ENCODE measurements around the gene PYGO1.

The PYGO1 gene

DNA sequence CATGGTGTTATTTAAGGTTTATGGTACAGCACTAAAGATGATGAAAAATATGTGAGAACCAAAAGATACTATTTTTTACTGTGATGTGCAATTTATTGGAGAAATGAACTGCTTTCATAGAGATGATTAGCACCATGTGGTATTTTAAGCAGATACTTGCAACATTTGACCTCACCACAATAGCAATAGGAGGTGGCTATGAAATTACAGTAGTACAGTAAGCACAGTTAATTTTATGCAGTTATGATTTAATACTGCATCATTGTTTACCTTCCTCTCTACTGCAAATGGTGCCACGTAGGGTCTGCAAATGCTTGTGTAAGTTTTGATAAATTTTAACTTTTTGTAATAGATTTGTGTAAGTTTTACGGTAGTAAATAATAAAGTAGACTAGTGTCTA is 14.0 kb downstream of the PYGO1 start:
- DNase-seq (ENCODE audit: insufficient read length, low spot score) (no peak), FAIRE-seq (no peak)

DNA sequence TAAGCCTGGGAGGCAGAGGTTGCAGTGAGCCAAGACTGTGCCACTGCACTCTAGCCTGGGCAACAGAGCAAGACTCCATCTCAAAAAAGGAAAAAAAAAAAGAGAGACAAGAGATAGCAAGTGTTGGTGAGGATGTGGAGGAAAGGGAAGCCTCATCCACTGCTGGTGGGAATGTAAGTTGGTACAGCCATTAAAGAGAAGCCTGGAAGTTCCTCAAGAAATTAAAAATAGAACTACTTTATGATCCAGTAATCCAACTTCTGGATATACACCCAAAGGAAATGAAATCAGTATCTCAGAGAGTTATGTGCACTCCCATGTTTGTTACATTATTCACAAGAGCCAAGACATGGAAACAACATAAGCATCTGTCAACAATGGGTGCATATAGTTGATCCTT is 14.9 kb downstream of the PYGO1 start:
- DNase-seq (ENCODE audit: insufficient read length, low spot score): no peak
- FAIRE-seq: no peak

DNA sequence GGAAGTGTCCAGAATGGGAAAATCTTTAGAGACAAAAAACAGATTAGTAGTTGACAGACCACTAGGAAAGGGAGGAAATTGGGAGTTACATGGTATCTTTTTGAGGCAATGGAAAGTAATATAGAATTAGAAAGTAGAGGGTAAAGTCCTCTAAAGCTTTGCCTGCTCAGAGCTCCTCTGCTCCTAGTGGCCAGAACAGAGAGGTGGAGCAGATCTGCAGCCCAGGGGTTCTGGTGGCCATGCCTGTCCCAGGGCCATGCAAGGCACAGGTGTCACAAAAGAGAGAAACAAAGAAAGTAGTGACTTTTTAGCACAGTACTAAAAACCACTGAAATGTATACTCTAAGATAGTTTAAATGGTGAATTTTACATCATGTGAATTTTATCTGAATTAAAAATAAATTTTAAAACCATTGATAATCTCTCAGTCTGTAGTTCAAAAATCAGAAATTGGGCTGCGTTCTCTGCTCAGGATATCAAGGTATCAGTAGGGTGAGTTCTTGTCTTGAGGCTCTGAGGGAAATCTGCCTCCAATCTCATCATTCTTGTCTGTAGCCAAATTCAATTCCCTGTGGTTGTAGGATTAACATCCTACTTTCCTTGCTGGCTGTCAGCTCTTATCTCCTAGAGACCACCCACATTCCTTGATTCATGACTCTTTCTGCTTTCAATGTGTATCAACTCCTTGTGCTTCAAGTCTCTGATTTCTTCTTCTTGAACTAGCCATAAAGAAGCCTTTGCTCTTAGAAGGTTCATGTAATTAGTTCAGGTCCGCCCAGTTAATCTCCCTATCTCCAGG is 23.6 kb downstream of the PYGO1 start:
- FAIRE-seq (no peak), DNase-seq (ENCODE audit: insufficient read length, low spot score) (no peak)

DNA sequence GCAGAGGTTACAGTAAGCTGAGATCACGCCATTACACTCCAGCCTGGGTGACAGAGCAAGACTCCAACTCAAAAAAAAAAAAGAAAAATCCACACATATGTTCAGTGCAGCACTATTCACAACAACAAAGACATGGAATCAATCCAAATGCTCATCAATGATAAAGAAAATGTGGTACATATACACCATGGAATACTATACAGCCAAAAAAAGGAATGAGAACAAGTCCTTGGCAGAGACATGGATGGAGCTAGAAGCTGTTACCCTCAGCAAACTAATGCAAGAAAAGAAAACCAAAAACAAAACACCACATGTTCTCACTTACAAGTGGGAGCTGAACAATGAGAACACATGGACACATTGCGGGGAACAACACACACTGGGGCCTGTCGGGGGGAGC is 25.5 kb downstream of the PYGO1 start:
- DNase-seq (ENCODE audit: insufficient read length, low spot score) (no peak), FAIRE-seq (no peak)

DNA sequence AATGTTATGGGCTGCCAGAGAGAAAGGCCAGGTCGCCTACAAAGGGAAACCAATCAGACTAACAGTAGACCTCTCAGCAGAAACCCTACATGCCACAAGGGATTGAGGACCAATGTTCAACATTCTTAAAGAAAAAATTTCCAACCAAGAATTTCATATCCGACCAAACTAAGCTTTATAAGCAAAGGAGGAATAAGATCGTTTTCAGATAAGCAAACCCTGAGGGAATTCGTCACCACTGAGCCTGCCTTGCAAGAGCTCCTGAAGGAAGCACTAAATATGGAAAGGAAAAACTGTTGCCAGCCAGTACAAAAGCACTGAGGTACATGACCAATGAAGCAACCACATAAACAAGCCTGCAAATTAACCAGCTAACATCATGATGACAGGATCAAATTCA is 33.1 kb downstream of the PYGO1 start:
- no peak for FAIRE-seq

DNA sequence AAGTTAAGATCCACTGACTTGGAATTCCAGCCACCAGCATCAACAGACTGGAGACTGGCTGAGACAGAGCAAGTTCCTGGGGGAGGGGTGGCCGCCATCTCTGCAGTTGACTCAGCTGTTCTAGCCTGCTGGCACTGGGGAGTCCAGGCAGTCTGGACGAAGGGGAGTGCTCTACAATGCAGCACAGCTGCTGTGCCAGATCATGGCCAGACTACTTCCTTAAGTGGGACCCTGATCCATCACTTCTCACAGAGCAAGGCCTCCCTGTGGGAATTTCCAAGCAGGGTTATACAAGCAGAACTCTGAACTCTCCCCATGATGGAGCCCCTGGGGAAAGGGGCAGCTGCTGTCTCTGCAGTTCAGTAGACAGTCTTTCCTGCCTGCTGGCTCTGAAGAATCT is 35.2 kb downstream of the PYGO1 start:
- FAIRE-seq: no peak

More for the DNA sequence above, 33.1 kb downstream of the PYGO1 start:
- DNase-seq (ENCODE audit: insufficient read length, low spot score): no peak

DNA sequence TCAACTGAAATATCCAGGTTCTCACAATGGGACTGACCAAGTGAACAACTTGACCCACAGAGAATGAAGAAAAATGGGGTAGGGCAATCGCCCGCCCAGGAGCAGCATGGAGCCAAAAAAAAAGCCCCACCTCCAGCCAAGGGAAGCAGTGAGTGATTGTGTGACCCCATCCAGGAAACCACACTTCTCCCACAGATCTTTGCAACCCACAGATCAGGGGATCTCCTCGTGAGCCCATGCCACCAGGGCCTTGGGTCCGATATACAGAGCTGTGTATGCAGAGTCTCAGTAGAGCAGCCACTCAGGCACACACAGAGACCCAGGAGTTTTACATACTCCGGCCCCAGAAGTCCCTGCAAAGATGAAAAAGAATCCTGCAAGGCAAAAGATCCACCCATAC is 35.7 kb downstream of the PYGO1 start:
- FAIRE-seq: no peak
- DNase-seq (ENCODE audit: insufficient read length, low spot score): no peak

More for the DNA sequence above, 35.2 kb downstream of the PYGO1 start:
- no peak for DNase-seq (ENCODE audit: insufficient read length, low spot score)

DNA sequence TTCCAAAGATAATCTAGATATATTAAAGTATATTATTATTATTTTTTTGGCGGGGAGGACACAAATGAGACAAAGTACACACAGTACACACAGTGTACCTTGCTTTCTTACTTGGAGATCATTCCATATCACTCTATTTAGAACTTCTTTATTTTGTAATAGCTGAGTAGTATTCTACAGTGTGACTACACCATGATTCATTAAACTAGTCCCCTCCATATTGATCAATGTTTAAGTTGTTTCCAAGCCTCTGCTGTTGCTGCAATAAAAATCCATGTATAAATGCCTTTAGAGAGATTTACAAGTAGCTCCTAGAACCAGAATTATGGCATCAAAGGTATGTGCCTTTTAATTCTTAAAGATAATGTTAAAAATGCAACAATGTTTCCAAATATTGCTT is 38.8 kb downstream of the PYGO1 start:
- FAIRE-seq: no peak

DNA sequence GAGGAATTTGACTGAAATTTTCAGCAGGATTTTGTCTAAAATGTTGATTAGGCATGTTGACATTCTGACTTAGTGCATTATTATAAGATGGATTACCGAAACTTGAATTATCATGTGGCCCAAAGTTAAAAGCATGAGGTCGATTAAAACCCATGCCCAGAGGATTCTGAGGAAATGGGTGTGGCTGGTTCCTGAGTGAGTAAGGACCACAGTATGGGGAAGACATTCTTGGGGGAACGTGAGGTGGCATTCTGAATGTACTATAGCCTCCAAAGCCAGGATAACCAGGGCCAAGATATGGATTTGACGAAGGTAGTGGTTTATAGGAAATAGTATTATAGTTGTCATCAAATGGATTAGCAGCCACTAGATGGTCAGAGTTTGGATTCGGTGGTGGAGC is 41.4 kb downstream of the PYGO1 start:
- no peak for DNase-seq (ENCODE audit: insufficient read length, low spot score)
- FAIRE-seq: no peak

More for the DNA sequence above, 38.8 kb downstream of the PYGO1 start:
- no peak for DNase-seq (ENCODE audit: insufficient read length, low spot score)

DNA sequence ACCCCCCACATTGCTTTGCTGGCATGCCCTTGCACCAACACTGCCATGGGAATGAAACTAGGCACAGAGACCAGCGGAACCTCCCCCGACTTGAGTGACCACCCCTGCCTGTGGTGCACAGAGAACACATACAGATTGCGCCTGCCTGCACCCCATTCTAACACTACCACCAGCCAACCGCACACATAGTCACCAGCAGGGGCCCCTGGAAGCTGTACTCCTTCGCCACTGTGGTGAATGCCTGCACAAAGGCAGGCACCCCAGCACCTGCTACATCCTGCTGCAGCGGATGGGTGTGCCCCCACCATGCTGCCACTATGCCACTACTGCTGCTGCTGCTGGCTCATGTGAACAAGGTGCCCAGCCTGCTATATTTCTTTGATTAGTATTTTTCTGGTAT is 52.7 kb downstream of the PYGO1 start:
- DNase-seq (ENCODE audit: insufficient read length, low spot score): no peak
- FAIRE-seq: no peak

DNA sequence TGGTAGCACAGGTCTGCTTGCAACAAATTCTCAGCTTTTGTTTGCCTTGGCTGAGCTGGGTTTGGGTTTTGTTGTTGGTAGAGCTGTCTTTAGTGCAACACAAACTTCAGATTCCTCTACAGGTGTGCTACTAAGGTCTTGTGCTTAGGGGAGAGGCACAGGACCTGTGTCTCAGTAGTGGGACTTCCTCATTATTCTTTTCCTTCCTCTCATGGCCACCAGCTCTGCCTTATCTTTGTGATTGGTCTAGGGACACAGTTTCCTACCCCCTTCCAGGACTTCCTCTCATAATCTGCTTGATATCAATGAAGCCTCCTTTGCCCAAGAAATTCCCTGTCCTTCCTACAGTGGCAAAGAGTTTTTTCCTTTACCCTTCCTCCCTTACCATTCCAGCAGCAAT is 55.2 kb downstream of the PYGO1 start:
- FAIRE-seq (no peak), DNase-seq (ENCODE audit: insufficient read length, low spot score) (no peak)

DNA sequence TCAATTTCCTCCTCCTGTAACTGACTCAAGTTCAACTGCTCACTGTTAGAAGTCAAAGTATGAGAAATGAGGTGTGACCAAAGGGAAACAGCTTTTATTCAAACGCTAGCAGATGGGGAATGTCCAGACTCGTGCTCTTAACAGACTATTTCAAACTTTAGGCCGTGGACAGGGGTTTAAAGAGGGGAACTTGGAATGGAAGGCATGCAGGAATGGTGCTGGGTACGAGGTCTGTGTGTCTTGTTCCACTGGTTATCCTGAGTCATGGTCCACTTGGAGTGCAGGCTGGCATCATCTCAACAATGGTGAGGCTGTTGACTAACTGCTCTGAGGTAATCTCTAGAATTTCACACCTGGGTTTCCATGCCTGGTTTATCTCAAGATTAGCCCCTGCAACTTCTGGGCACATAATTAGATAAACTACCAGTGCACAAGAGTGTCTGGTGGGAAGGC is 57.3 kb downstream of the PYGO1 start:
- FAIRE-seq (no peak), DNase-seq (ENCODE audit: insufficient read length, low spot score) (no peak)

DNA sequence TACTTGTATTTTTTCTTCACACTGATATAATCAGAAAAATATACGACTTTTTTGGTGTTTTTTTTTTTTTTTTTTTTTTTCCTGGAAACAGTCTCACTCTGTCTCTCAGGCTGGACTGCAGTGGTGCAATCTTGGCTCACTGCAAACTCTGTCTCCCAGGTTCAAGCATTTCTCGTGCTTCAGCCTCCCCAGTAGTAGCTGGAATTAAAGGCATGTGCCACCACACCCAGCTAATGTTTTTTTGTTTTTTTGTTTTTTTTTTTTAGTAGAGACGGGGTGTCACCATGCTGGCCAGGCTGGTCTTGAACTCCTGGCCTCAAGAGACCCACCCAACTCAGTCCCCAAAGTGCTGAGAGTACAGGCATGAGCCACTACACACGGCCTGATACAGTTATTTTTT is 59.3 kb downstream of the PYGO1 start:
- FAIRE-seq: no peak
- no peak for DNase-seq (ENCODE audit: insufficient read length, low spot score)

DNA sequence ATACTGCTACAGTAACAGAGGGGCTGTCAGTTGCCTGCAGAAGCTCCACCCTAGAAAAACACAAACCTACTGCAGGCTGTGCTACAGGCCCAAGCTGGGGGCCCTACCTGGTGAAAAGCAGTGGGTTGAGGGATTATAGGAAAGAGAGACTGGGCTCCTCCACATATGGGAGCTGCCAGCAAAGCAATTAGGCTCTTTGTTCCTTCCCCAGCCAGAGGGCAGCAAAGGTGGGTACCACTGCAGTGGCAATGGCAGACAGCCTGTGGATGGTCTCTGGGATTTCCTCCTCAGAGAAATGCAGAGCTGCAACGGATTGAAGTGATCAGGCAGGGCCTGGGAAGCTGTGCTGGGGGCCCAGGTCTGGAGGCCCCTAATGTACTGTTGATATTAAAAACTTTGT is 61.0 kb downstream of the PYGO1 start:
- no peak for DNase-seq (ENCODE audit: insufficient read length, low spot score)
- no peak for FAIRE-seq

DNA sequence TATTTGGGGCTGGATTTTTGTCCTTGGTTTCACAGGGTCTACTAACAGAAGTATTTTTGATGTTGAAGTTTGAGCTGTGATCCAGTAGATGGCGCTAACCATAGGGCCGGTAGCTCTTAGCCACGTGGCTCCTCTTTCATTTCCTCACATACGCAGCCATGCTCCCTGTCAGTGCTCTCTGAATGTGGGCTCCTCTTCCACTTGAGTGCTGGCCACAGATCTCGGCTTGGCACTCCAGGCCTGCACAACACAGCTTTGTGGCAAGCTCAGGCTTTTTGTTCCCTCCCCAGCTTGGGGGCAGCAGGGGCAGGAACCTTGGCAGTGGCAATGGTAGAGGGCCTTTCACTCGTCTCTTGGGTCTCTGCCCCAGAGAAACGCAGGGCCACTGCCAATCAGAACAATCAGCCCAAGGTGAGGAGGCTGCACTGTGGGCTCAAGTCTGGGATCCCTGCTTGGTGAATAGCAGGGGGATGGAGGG is 61.5 kb downstream of the PYGO1 start:
- peak; percentile 73 for FAIRE-seq
- DNase-seq (ENCODE audit: insufficient read length, low spot score): peak; percentile 38

DNA sequence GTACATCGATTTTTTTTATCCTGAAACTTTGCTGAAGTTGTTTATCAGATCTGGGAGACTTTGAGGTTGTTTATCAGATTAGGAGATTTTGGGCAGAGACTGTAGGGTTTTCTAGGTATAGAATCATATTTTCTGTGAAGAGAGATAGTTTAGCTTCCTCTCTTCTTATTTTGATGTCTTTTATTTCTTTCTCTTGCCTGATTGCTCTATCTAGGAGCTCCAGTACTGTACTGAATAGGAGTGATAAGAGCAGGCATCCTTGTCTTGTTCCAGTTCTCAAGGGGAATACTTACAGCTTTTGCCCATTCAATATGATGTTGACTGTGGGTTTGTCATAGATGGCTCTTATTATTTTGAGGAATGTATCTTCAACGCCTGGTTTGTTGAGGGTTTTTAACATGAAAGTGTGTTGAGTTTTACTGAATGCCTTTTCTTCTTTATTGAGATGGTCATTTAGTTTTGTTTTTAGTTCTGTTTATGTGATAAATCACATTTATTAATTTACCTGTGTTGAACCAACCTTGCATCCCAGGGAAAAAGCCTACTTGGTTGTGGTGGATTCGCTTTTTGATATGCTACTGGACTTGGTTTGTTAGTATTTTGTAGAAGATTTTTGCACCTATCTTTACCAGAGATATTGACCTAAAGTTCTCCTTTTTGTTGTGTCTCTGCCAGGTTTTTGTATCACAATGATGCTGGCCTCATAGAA is 65.2 kb downstream of the PYGO1 start:
- FAIRE-seq: no peak

DNA sequence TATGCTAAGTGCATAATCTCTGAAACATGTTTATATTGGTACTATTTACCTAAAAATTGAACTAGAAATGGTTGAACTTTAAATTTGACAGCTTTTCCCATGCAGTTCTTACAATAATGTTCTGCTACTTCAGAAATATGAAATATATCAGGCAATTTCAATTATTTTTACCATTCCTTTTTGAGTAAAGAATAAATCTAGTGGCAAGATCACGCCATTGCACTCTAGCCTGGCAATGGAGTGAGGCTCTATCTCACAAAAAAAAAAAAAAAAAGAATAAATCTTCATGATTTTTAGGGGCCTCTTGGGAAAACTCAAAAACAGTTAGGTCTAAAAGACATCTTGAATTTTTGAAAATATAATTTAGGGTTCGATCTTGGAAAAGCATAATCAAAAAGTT is 69.5 kb downstream of the PYGO1 start:
- DNase-seq (ENCODE audit: insufficient read length, low spot score): no peak
- FAIRE-seq: no peak

More for the DNA sequence above, 65.2 kb downstream of the PYGO1 start:
- DNase-seq (ENCODE audit: insufficient read length, low spot score): no peak

DNA sequence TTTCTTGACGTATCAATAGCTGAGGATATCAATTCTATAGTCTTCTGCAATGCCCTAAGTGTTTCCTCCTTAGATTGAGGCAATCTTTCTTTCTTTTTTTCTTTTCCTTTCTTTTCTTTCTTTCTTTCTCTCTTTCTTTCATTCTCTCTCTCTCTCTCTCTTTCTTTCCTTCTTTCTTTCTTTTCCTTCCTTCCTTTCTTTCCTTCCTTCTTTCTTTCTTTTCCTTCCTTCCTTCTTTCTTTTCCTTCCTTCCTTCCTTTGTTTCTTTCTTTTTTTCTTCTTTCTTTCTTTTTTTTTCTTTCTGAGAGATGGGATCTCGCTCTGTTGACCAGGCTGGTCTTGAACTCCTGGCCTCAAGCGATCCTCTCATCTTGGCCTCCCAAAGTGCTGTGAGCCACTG is 70.1 kb downstream of the PYGO1 start:
- FAIRE-seq (no peak), DNase-seq (ENCODE audit: insufficient read length, low spot score) (no peak)

DNA sequence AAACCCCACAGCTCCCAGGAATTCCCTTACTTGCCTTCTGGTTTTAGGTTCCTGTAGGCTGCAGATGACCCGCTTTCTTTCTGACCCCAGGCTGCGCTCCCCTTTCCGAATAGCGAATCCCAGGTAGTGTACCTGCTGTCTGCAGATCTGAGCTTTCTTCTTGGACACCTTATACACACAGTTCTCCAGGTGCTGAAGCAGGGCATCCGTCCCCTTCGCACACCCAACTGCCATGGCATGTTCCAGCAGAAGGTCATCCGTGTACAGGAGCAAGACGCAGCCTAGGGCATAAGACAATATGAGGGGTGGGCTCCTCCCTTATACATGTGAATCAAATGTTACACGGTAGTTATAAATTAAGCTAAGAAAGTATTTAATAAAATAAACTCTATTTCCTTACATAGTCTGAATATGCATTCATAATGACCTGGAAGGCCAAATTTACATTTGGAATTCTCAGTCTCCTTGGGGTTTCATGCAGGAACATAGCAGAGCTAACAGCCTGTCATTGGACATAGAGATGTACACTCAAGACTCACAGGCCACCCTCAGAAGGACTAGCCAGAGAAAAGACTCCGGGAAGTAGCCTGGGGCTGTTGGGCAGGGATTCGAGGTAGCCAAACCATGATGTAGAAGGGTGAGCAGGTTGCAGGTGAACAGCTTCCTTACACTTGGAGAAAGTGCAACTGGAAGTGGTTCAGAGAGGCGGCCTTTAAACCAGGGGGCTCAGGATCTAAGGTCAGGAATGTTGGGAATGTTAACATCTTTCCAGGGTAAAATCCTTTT is 72.0 kb downstream of the PYGO1 start:
- FAIRE-seq (no peak), DNase-seq (ENCODE audit: insufficient read length, low spot score) (no peak)

DNA sequence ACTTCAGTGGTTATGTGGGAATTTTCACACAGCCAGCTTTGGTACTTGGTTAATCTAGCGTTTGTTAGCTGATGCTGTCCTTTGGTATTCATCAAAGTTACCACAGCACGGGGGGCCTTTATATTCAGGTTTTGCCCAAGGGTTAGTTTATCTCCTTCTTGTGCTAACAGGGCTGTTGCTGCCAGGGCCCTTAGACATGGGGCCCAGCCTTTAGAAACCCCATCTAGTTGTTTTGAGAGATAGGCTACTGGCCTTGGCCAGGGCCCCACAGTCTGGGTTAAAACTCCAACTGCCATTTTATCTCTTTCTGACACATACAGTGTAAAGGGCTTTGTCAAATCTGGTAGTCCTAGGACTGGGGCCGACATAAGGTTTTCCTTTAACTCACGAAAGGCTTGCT is 72.7 kb downstream of the PYGO1 start:
- FAIRE-seq (no peak), DNase-seq (ENCODE audit: insufficient read length, low spot score) (no peak)

DNA sequence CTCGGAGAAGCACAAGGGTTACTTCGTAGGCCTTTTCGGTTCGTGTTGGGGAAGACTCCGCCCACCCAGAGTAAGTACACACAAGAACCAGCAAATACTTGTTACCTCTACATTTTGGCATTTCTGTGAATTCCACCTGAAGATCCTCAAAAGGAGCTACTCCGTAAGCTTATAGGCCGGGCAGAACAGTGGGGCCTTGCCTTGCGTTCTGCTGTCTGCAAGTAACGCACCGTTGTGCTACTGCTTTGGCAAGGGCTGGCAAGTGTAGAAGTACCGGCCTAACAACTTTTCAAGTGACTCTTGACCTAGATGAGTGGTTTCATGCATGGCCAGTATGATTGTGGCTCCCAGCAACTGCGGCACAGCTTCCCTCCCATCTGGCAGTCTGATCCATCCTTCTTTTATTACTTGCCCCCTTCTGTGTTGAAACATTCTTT is 73.7 kb downstream of the PYGO1 start:
- no peak for FAIRE-seq
- DNase-seq (ENCODE audit: insufficient read length, low spot score): no peak

Data from HTR-8/SVneo (cell line).